Measurements from ENCODE around the gene GNG7. TPM values are rescaled to one million over a fixed set of nuclear protein-coding genes. Genes with fewer than 3 reads are reported as not detected.

GNG7 gene
- total RNA-seq, 4 donors from 2014 or later = 0.57 to 3.8 (median 1.6) TPM

DNA sequence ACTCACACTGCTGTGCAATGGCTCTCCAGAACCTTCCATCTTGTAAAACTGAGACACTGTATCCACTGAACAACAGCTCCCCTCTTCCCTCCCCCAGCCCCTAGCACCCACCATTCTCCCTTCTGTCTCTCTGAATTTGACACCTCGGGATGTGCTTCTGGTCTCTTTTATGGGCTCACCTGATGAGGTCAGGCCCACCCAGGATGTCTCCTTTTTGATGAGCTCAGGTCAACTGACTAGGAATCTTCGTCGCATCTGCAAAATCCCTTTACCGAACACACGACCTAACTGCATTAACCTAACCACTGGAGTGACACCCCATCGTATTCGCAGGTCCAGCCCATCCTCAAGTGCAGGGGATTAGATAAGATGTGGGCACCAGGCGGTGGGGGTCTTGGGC is 73.9 kb downstream of the GNG7 start:
- Histone ChIP-seq H3K4me3 (no peak overlapping the region), H3K9me3 (peaks cover 0 to 14% (median 8%) of the 10 kb centered on the region in 3 donors), H3K27me3 (no peaks in the 10 kb centered on the region), H3K36me3 (no peaks in the 10 kb centered on the region), H3K27ac (peak overlapping the region in 3 of 4 donors; percentile 82 to 93 (median 87)), H3K4me1 (peaks cover 13 to 55% (median 26%) of the 10 kb centered on the region in 3 donors)
- intact Hi-C loops (cut with DNase I) = loop anchor here (10.0 kb wide), 1 partner anchor 344 kb away; the partner anchor contains the start of gene PEAK3
- TF ChIP-seq, protein P1, sequence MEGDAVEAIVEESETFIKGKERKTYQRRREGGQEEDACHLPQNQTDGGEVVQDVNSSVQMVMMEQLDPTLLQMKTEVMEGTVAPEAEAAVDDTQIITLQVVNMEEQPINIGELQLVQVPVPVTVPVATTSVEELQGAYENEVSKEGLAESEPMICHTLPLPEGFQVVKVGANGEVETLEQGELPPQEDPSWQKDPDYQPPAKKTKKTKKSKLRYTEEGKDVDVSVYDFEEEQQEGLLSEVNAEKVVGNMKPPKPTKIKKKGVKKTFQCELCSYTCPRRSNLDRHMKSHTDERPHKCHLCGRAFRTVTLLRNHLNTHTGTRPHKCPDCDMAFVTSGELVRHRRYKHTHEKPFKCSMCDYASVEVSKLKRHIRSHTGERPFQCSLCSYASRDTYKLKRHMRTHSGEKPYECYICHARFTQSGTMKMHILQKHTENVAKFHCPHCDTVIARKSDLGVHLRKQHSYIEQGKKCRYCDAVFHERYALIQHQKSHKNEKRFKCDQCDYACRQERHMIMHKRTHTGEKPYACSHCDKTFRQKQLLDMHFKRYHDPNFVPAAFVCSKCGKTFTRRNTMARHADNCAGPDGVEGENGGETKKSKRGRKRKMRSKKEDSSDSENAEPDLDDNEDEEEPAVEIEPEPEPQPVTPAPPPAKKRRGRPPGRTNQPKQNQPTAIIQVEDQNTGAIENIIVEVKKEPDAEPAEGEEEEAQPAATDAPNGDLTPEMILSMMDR (IDR thresholded peaks at IDR 0.05) = no peak
- no peak for TF ChIP-seq POLR2A (IDR thresholded peaks at IDR 0.05)
- no peak for DNase-seq
- WGBS, 2 donors = 83 to 94% methylated on average over 3 to 8 of the region's 8 CpGs

- Histone ChIP-seq H3K4me1 (peaks cover 13 to 56% (median 26%) of the 10 kb centered on the region in 3 donors), H3K9me3 (peaks cover 0 to 14% (median 8%) of the 10 kb centered on the region in 3 donors), H3K36me3 (no peaks in the 10 kb centered on the region), H3K27me3 (no peaks in the 10 kb centered on the region), H3K4me3 (no peak overlapping the region), H3K27ac (peak overlapping the region; percentile 72 to 93 (median 84))
- intact Hi-C loops (cut with DNase I) = loop anchor here (10.0 kb wide), 1 partner anchor 343 kb away; the partner anchor contains the start of gene PEAK3
- no peak for DNase-seq
- no peak for TF ChIP-seq POLR2A (IDR thresholded peaks at IDR 0.05)
- TF ChIP-seq, protein P1 (IDR thresholded peaks at IDR 0.05) = no peak
- WGBS, 2 donors = 43 to 44% methylated on average over 7 of the region's 7 CpGs
These were observed 74.6 kb downstream of the GNG7 start for GRCh38 chr19:2627855-2628254.

GRCh38 chr19:2627319-2627829 is 75.1 kb downstream of the GNG7 start:
- intact Hi-C loops (cut with DNase I) = loop anchor here (10.0 kb wide), 1 partner anchor 343 kb away; the partner anchor contains the start of gene PEAK3
- peaks cover 13 to 56% (median 26%) of the 10 kb centered on the region in 3 donors for H3K4me1 ChIP-seq
- WGBS, 2 donors = 11 to 14% methylated on average over 10 to 11 of the region's 17 CpGs
- peak overlapping the region; percentile 72 to 93 (median 84) for H3K27ac ChIP-seq
- peak; percentile 63 for DNase-seq
- no peaks in the 10 kb centered on the region for H3K36me3 ChIP-seq
- H3K27me3 ChIP-seq = no peaks in the 10 kb centered on the region
- H3K9me3 ChIP-seq = peaks cover 0 to 14% (median 8%) of the 10 kb centered on the region in 3 donors
- no peak overlapping the region for H3K4me3 ChIP-seq
- peak in 1 of 4 donors; percentile 20 for TF ChIP-seq POLR2A (IDR thresholded peaks at IDR 0.05)
- TF ChIP-seq, protein P1 (IDR thresholded peaks at IDR 0.05) = no peak

GRCh38 chr19:2625434-2625833 is 77.1 kb downstream of the GNG7 start:
- intact Hi-C loops (cut with DNase I) = loop anchor here (10.0 kb wide), 1 partner anchor 341 kb away; the partner anchor contains the start of gene PEAK3
- WGBS, 2 donors = 69 to 76% methylated on average over 8 to 9 of the region's 9 CpGs
- DNase-seq = no peak
- H3K36me3 ChIP-seq = no peaks in the 10 kb centered on the region
- H3K9me3 ChIP-seq = peaks cover 0 to 5% (median 3%) of the 10 kb centered on the region in 3 donors
- no peaks in the 10 kb centered on the region for H3K27me3 ChIP-seq
- peaks cover 13 to 72% (median 37%) of the 10 kb centered on the region in 3 donors for H3K4me1 ChIP-seq
- no peak for TF ChIP-seq POLR2A (IDR thresholded peaks at IDR 0.05)
- TF ChIP-seq, protein P1 (IDR thresholded peaks at IDR 0.05) = no peak
- H3K4me3 ChIP-seq = no peak overlapping the region
- H3K27ac ChIP-seq = peak overlapping the region in 3 of 4 donors; percentile 82 to 93 (median 87)

DNA sequence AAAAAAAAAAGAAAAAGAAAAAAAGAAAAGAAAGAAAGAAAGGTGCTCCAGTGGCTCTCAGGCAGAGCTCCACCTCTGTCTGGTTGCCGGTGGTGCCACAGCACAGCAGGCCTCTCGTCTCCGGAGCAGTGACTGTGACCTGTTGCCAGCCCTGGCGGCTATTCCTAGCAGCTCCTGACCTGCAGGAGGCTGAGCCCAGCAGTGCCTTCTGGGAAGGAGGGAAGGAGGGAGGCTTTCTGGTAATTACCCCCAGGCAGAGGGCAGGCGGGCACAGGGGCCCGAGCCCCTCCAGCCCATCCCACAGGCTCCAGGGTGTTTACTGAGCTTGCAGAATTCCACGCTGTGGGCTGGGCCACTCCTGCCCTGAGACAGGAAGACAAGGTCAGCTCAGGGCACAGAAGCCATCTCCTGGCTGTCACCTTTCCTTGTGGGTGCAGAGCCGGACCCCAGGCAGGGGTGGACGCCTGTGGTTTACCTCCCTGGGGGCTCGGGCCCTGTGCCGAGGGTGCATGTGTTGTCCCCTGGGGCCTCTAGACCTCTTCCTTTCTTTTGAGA is 77.9 kb downstream of the GNG7 start:
- Histone ChIP-seq H3K36me3 (no peaks in the 10 kb centered on the region), H3K9me3 (no peaks in the 10 kb centered on the region), H3K4me1 (peaks cover 7 to 74% (median 36%) of the 10 kb centered on the region in 3 donors), H3K27me3 (no peaks in the 10 kb centered on the region), H3K4me3 (no peak overlapping the region), H3K27ac (peak overlapping the region; percentile 25 to 93 (median 84))
- 25 to 41% methylated on average over 5 to 10 of the region's 11 CpGs for WGBS, 2 donors
- TF ChIP-seq, protein P1 (IDR thresholded peaks at IDR 0.05) = peak in 1 of 6 experiments; percentile 31
- no peak for TF ChIP-seq POLR2A (IDR thresholded peaks at IDR 0.05)
- intact Hi-C loops (cut with DNase I) = loop anchor here (10.0 kb wide), 1 partner anchor 340 kb away; the partner anchor contains the start of gene PEAK3
- no peak for DNase-seq
